Dermis blood vessel endothelial cell (primary cell): ENCODE data around the gene LDLRAD4. TPM values are rescaled to one million over a fixed set of nuclear protein-coding genes. Genes with fewer than 3 reads are reported as not detected.

Source experiments
- DNase-seq: peaks from one replicate; pipeline ENCODE4 v3.0.0; 2010
- total RNA-seq: library from RNA; depleted of rRNA; stranded (reverse); fragments of >200 nt; gene quantifications from 2 replicates; pipeline ENCODE4 v1.2.3, GENCODE V29; 2014

Gene LDLRAD4
- total RNA-seq, 1 donor from 2014 or later: 20.1 TPM

- DNase-seq: peak; percentile 79
Observed at GRCh38 chr18:13611142-13611600, 392.6 kb downstream of the LDLRAD4 start.

- DNase-seq: peak; percentile 35
Observed at GRCh38 chr18:13611601-13612195, 393.1 kb downstream of the LDLRAD4 start.

- DNase-seq: no peak
Observed at GRCh38 chr18:13612196-13612997, 393.8 kb downstream of the LDLRAD4 start.

GRCh38 chr18:13613099-13613498, 394.5 kb downstream of the LDLRAD4 start:
- DNase-seq: no peak

- DNase-seq: no peak
Observed at GRCh38 chr18:13613591-13614501, 395.3 kb downstream of the LDLRAD4 start.

- no peak for DNase-seq
Observed at GRCh38 chr18:13614641-13615288, 396.2 kb downstream of the LDLRAD4 start.

- peak; percentile 30 for DNase-seq
Observed at GRCh38 chr18:13615432-13615861, 396.9 kb downstream of the LDLRAD4 start.

- no peak for DNase-seq
Observed at GRCh38 chr18:13616041-13616440, 397.5 kb downstream of the LDLRAD4 start.

GRCh38 chr18:13616525-13617035, 398.0 kb downstream of the LDLRAD4 start:
- DNase-seq: no peak

GRCh38 chr18:13617826-13618515, 399.4 kb downstream of the LDLRAD4 start:
- no peak for DNase-seq

GRCh38 chr18:13618760-13619438, 400.3 kb downstream of the LDLRAD4 start:
- no peak for DNase-seq

- no peak for DNase-seq
Observed at GRCh38 chr18:13619505-13620205, 401.1 kb downstream of the LDLRAD4 start.

- no peak for DNase-seq
Observed at GRCh38 chr18:13620206-13620672, 401.7 kb downstream of the LDLRAD4 start.

- no peak for DNase-seq
Observed at GRCh38 chr18:13620818-13621445, 402.4 kb downstream of the LDLRAD4 start.

GRCh38 chr18:13621446-13621849, 402.9 kb downstream of the LDLRAD4 start:
- no peak for DNase-seq

GRCh38 chr18:13621886-13622619, 403.5 kb downstream of the LDLRAD4 start:
- DNase-seq: no peak

- no peak for DNase-seq
Observed at GRCh38 chr18:13622751-13623150, 404.2 kb downstream of the LDLRAD4 start.

GRCh38 chr18:13623348-13623747, 404.8 kb downstream of the LDLRAD4 start:
- no peak for DNase-seq

- no peak for DNase-seq
Observed at GRCh38 chr18:13623871-13624270, 405.3 kb downstream of the LDLRAD4 start.
